HepG2 (cell line): Measurements from ENCODE around the gene KANK4. TPM values are rescaled to one million over a fixed set of nuclear protein-coding genes. Genes with fewer than 3 reads are reported as not detected.
A peak's percentile ranks its signal among the peaks of the same experiment; 100 is the strongest.

Experiments used
- DMAP1 ChIP-seq: IDR thresholded peaks from 2 replicates; pipeline ENCODE4 v1.6.1; 2016
- ERF ChIP-seq: IDR thresholded peaks from 2 replicates; pipeline ENCODE4 v1.6.1; 2018; ENCODE audit warnings: missing biosample characterization, missing genetic modification reagents
- GATAD1 ChIP-seq: IDR thresholded peaks from 2 replicates; pipeline ENCODE4 v1.6.1; 2016; ENCODE audit warnings: missing genetic modification reagents, missing compliant biosample characterization
- HDAC1 ChIP-seq: sonication (generic); formaldehyde crosslinking; IDR thresholded peaks from 2 replicates; pipeline ENCODE4 v1.5.1; 2020; ENCODE audit warnings: mild to moderate bottlenecking, missing genetic modification reagents
- KAT2B ChIP-seq: fragments of 150-350 bp; IDR thresholded peaks from 2 replicates; pipeline ENCODE4 v1.6.1; 2014; ENCODE audit warnings: low read depth, low read length, borderline replicate concordance
- KLF15 ChIP-seq: sonication (generic); formaldehyde crosslinking; IDR thresholded peaks from 2 replicates; pipeline ENCODE4 v1.8.1; 2023; ENCODE audit warnings: borderline replicate concordance, mild to moderate bottlenecking, inconsistent platforms, missing genetic modification reagents, mixed read lengths
- KMT2B ChIP-seq: IDR thresholded peaks from 2 replicates; pipeline ENCODE4 v1.6.1; 2016; ENCODE audit warnings: missing genetic modification reagents, missing compliant biosample characterization
- NBN ChIP-seq: fragments of 450-650 bp; conservative IDR thresholded peaks from 2 replicates; pipeline ENCODE4 v1.6.1; 2017
- NR3C1 ChIP-seq: sonication (generic); formaldehyde crosslinking; IDR thresholded peaks from 2 replicates; pipeline ENCODE4 v1.4.0; 2020; ENCODE audit warnings: missing genetic modification reagents
- PHF5A ChIP-seq: IDR thresholded peaks from one replicate; pipeline ENCODE4 v1.6.1; 2018; ENCODE audit warnings: low read depth, missing genetic modification reagents; ENCODE audit not compliant: unreplicated experiment
- POGZ ChIP-seq: sonication (generic); formaldehyde crosslinking; IDR thresholded peaks from 2 replicates; pipeline ENCODE4 v1.4.0; 2020; ENCODE audit warnings: mild to moderate bottlenecking, missing genetic modification reagents
- POLR2A ChIP-seq, 2 experiments: IDR thresholded peaks; 2 replicates each; pipeline ENCODE4 v1.6.1; 2011; ENCODE audit warnings: low read depth in 2 of 2, low read length in 2 of 2, mild to moderate bottlenecking in 1 of 2, moderate library complexity in 1 of 2; ENCODE audit not compliant: insufficient read depth in 1 of 2
- SIN3A ChIP-seq: IDR thresholded peaks from 2 replicates; pipeline ENCODE4 v1.6.1; 2011; ENCODE audit warnings: low read depth, mild to moderate bottlenecking, control low read depth, low read length, borderline replicate concordance
- SNAPC4 ChIP-seq: sonication (generic); formaldehyde crosslinking; IDR thresholded peaks from 2 replicates; pipeline ENCODE4 v1.4.0; 2020; ENCODE audit warnings: mild to moderate bottlenecking, missing genetic modification reagents
- ZFY ChIP-seq: sonication (generic); formaldehyde crosslinking; IDR thresholded peaks from 2 replicates; pipeline ENCODE4 v1.4.0; 2020; ENCODE audit warnings: missing genetic modification reagents
- ZKSCAN1 ChIP-seq: fragments of 150-350 bp; IDR thresholded peaks from 2 replicates; pipeline ENCODE4 v1.6.1; 2014; ENCODE audit warnings: low read length
- ZNF12 ChIP-seq: sonication (generic); formaldehyde crosslinking; IDR thresholded peaks from 2 replicates; pipeline ENCODE4 v1.5.0; 2020; ENCODE audit warnings: missing genetic modification reagents
- ZNF138 ChIP-seq: sonication (generic); formaldehyde crosslinking; IDR thresholded peaks from 2 replicates; pipeline ENCODE4 v1.5.0; 2020; ENCODE audit warnings: mild to moderate bottlenecking, low read depth, missing genetic modification reagents
- ZNF230 ChIP-seq: sonication (generic); formaldehyde crosslinking; IDR thresholded peaks from 2 replicates; pipeline ENCODE4 v1.4.0; 2020; ENCODE audit warnings: mild to moderate bottlenecking, missing genetic modification reagents
- polyA plus RNA-seq, 8 experiments: library from polyadenylated mRNA; depleted of rRNA in 3 of 8; stranded (reverse) in 7 of 8; unstranded in 1 of 8; fragments of >200 nt; fragmentation: Illumina TruSeq in 4 of 8; extraction: Trizol in 4 of 8; gene quantifications; 2 replicates each; pipeline versions ENCODE4 v1.2.1 to v1.2.3, GENCODE V29; 2011 to 2016; ENCODE audit warnings: low read depth in 4 of 8, missing spikeins in 1 of 8, mixed read lengths in 1 of 8; ENCODE audit not compliant: insufficient read depth in 1 of 8
- total RNA-seq, 5 experiments: library from RNA; depleted of rRNA; stranded (reverse); fragments of >200 nt; fragmentation: Illumina TruSeq; extraction: Trizol; gene quantifications; 2 replicates each; pipeline ENCODE4 v1.2.3, GENCODE V29; 2016; ENCODE audit warnings: low read depth in 1 of 5
- TF ChIP-seq, protein P1 (sequence below), 2 experiments: IDR thresholded peaks; 2 replicates each; pipeline ENCODE4 v1.6.1; 2011 to 2012; ENCODE audit warnings: low read length in 2 of 2, borderline replicate concordance in 1 of 2, low read depth in 1 of 2, mild to moderate bottlenecking in 1 of 2, moderate library complexity in 1 of 2
- TF ChIP-seq, protein P2 (sequence below): sonication (generic); formaldehyde crosslinking; IDR thresholded peaks from 2 replicates; pipeline ENCODE4 v1.4.0; 2020; ENCODE audit warnings: mild to moderate bottlenecking, low read depth, missing genetic modification reagents

The KANK4 gene
- total and polyA plus RNA-seq, 2 of the 13 experiments (the other 11 are each of a cell fraction or from before 2014, with no cell fraction given) = 16.1 to 25.7 TPM

DNA sequence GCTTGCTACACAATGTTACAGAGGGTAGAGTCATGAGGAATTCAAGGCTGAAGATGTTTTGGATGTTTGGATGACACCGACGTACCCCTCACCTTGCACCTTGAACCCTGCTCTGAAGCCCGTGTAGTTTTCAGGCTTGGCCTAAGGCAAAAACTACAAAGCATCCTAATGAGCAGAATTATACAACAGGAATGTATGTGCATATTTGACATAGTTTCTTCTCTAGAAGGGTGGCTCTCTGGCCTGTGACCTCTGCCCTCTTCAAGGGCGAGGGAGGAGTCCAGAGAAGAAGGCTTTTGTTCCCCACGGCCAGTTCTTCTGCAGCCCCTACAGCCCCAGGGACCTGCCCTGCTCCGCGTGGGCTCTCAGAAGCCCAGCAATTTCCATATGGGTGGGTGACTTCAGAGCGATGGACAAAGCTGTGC, 81.3 kb downstream of the KANK4 start (continued):
- no peak for TF ChIP-seq SNAPC4
- no peak for TF ChIP-seq ZNF12 (CRISPR knock-in tag)
- TF ChIP-seq POLR2A (IDR thresholded peaks at IDR 0.05; ENCODE audit: insufficient read depth in 1 of 2, low read depth in 2 of 2, low read length in 2 of 2) = peak in 1 of 2 experiments; percentile 29; a peak in 1 of 4 replicates
- TF ChIP-seq GATAD1 (CRISPR knock-in tag) = no peak
- no peak for TF ChIP-seq DMAP1 (CRISPR knock-in tag)
- no peak for TF ChIP-seq KAT2B
- TF ChIP-seq, protein P1, sequence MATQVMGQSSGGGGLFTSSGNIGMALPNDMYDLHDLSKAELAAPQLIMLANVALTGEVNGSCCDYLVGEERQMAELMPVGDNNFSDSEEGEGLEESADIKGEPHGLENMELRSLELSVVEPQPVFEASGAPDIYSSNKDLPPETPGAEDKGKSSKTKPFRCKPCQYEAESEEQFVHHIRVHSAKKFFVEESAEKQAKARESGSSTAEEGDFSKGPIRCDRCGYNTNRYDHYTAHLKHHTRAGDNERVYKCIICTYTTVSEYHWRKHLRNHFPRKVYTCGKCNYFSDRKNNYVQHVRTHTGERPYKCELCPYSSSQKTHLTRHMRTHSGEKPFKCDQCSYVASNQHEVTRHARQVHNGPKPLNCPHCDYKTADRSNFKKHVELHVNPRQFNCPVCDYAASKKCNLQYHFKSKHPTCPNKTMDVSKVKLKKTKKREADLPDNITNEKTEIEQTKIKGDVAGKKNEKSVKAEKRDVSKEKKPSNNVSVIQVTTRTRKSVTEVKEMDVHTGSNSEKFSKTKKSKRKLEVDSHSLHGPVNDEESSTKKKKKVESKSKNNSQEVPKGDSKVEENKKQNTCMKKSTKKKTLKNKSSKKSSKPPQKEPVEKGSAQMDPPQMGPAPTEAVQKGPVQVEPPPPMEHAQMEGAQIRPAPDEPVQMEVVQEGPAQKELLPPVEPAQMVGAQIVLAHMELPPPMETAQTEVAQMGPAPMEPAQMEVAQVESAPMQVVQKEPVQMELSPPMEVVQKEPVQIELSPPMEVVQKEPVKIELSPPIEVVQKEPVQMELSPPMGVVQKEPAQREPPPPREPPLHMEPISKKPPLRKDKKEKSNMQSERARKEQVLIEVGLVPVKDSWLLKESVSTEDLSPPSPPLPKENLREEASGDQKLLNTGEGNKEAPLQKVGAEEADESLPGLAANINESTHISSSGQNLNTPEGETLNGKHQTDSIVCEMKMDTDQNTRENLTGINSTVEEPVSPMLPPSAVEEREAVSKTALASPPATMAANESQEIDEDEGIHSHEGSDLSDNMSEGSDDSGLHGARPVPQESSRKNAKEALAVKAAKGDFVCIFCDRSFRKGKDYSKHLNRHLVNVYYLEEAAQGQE (IDR thresholded peaks at IDR 0.05; ENCODE audit: borderline replicate concordance in 1 of 2, low read depth in 1 of 2, low read length in 2 of 2) = no peak
- peak; percentile 61 for TF ChIP-seq KMT2B (CRISPR knock-in tag)
- no peak for TF ChIP-seq NBN
- TF ChIP-seq KLF15 (CRISPR knock-in tag) = no peak
- TF ChIP-seq ZNF138 (CRISPR knock-in tag) = no peak
- TF ChIP-seq NR3C1 (CRISPR knock-in tag) = no peak
- TF ChIP-seq, protein P2, sequence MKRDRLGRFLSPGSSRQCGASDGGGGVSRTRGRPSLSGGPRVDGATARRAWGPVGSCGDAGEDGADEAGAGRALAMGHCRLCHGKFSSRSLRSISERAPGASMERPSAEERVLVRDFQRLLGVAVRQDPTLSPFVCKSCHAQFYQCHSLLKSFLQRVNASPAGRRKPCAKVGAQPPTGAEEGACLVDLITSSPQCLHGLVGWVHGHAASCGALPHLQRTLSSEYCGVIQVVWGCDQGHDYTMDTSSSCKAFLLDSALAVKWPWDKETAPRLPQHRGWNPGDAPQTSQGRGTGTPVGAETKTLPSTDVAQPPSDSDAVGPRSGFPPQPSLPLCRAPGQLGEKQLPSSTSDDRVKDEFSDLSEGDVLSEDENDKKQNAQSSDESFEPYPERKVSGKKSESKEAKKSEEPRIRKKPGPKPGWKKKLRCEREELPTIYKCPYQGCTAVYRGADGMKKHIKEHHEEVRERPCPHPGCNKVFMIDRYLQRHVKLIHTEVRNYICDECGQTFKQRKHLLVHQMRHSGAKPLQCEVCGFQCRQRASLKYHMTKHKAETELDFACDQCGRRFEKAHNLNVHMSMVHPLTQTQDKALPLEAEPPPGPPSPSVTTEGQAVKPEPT (CRISPR knock-in tag) = peak; percentile 23; the same call in 1 of the 2 replicates
- no peak; the same call in 1 of the 2 replicates for TF ChIP-seq POGZ
- peak; percentile 66 for TF ChIP-seq PHF5A (CRISPR knock-in tag)
- TF ChIP-seq HDAC1 (CRISPR knock-in tag) = peak; percentile 92
- TF ChIP-seq SIN3A = no peak
- TF ChIP-seq ZKSCAN1 = no peak; the same call in 1 of the 2 replicates
- TF ChIP-seq ZNF230 (CRISPR knock-in tag) = 0 out of 2 replicates have a peak, but pooled peaks have one; percentile 30
- TF ChIP-seq ZFY = peak; percentile 56; the same call in 1 of the 2 replicates
- TF ChIP-seq ERF (CRISPR knock-in tag) = peak; percentile 67
